Stimulated activated CD8-positive, alpha-beta memory T cell treated with anti-CD3 and anti-CD28 coated beads, Interleukin-15, amount 100 ng/mL, for 1 hour (primary cell): ENCODE data around the gene PCDHA7.
"Not testable (repeated sequence)": the region's sequence is repeated elsewhere in the genome, so short reads cannot be mapped to it uniquely, and the experiment has no call there.

Experiments used
- DNase-seq: peaks from one replicate; pipeline ENCODE4 v3.0.0-alpha.2; 2020; ENCODE audit warnings: low read depth

The PCDHA7 gene

GRCh38 chr5:140822281-140822629 is 11.8 kb upstream of the PCDHA7 start:
- DNase-seq: no peak

- not testable (repeated sequence) for DNase-seq
These were observed 11.1 kb upstream of the PCDHA7 start for GRCh38 chr5:140822969-140823368.

GRCh38 chr5:140823475-140823874 is 10.6 kb upstream of the PCDHA7 start:
- DNase-seq: no peak

- DNase-seq: no peak
These were observed 6.2 kb upstream of the PCDHA7 start, which contains the start of gene PCDHA6 for GRCh38 chr5:140827704-140828361. Gene PCDHA6, plus strand, starts transcription at chr5:140827960. Its CDS starts 132 bp downstream, at chr5:140828092.

- DNase-seq: no peak
These were observed 5.7 kb upstream of the PCDHA7 start for GRCh38 chr5:140828362-140828737.

- not testable (repeated sequence) for DNase-seq
These were observed 4.3 kb upstream of the PCDHA7 start for GRCh38 chr5:140829511-140830501.

- not testable (repeated sequence) for DNase-seq
These were observed 455 bp downstream of the PCDHA7 start for GRCh38 chr5:140834439-140835008.

- DNase-seq: no peak
These were observed 1.8 kb downstream of the PCDHA7 start for GRCh38 chr5:140835622-140836510.

GRCh38 chr5:140840978-140841962 is 7.2 kb downstream of the PCDHA7 start, which contains the start of gene PCDHA8:
Gene PCDHA8, plus strand, starts transcription at chr5:140841187. Its CDS starts 135 bp downstream, at chr5:140841322.
- DNase-seq: no peak

- no peak for DNase-seq
These were observed 9.0 kb downstream of the PCDHA7 start for GRCh38 chr5:140842798-140843733.

- not testable (repeated sequence) for DNase-seq
These were observed 14.4 kb downstream of the PCDHA7 start, which contains the start of gene PCDHA9 for GRCh38 chr5:140848139-140849102. Gene PCDHA9, plus strand, starts transcription at chr5:140848382. Its CDS starts 114 bp downstream, at chr5:140848496.

- DNase-seq: not testable (repeated sequence)
These were observed 16.0 kb downstream of the PCDHA7 start for GRCh38 chr5:140849831-140850634.

- DNase-seq: no peak
These were observed 22.0 kb downstream of the PCDHA7 start, which contains the start of gene PCDHA10 for GRCh38 chr5:140855772-140856674. Gene PCDHA10, plus strand, starts transcription at chr5:140855897. Its CDS starts 152 bp downstream, at chr5:140856049.

- DNase-seq: no peak
These were observed 23.3 kb downstream of the PCDHA7 start for GRCh38 chr5:140857177-140857986.

GRCh38 chr5:140857987-140858240 is 23.8 kb downstream of the PCDHA7 start:
- DNase-seq: no peak
